DMS153 (cell line): ENCODE data around the gene AKAP13.
A peak's percentile ranks its signal among the peaks of the same experiment; 100 is the strongest.
"Not testable (repeated sequence)": the region's sequence is repeated elsewhere in the genome, so short reads cannot be mapped to it uniquely, and the experiment has no call there.

ENCODE experiments used
- DNase-seq: peaks from one replicate; lab custom pipeline; 2025; lab: John Stamatoyannopoulos, UW

Gene AKAP13

GRCh38 chr15:85535533-85536330 lies 155.3 kb downstream of the AKAP13 start:
- not testable (repeated sequence) for DNase-seq

- DNase-seq: no peak
Observed at GRCh38 chr15:85536341-85536740, 155.9 kb downstream of the AKAP13 start.

DNA sequence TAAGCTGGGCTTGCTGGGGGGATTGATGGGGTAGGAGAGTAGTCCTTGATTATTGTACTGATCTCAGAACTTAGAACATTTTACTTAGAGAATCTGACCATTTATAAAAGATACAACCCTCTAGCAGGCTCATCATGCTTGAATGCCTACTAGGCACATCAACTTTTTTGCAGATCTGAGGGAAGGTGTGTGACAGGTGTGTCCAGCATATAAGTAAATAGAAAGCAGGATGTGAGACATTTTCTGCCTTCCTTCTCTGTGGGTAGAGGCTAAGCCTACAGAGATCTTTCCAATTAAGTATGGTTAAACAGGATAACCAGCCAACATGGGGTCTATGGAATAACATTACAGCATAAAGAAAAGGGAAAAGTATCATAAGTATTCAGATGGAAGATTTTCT lies 159.1 kb downstream of the AKAP13 start:
- DNase-seq: no peak

DNA sequence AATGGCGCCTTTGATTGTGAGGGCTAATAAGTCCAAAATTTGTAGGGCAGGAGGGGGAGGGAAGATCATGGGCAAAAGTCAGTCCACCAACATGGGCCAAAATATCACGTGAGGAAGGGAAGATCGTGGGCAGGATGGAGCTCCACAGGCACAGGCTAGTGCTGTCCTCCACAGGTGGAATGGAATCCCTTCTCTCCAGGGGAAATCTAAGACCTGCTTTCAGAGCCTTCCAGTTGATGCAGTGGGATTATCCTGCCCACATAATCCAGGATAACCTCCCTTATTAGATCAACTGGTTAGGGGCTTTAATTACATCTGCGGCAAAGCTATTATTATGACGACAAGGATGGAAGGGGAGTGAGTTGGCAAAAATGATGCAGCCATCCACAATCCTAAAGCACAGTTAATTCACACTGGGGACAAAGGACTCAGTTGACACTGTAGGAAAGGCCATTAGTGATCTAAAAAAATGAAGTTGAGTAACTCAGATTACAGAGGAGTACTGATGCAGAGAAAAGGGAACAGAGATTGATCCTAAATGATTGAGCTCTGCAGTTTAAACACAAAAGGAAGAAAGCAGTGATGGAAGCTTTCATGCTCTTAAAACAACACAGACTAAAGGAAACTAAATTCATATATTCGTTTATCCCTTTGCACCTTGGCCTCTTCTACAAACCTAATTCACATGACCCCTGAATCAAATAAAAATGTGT lies 159.8 kb downstream of the AKAP13 start:
- no peak for DNase-seq

- no peak for DNase-seq
Observed at GRCh38 chr15:85541744-85542143, 161.3 kb downstream of the AKAP13 start.

- DNase-seq: no peak
Observed at GRCh38 chr15:85542488-85542887, 162.1 kb downstream of the AKAP13 start.

DNA sequence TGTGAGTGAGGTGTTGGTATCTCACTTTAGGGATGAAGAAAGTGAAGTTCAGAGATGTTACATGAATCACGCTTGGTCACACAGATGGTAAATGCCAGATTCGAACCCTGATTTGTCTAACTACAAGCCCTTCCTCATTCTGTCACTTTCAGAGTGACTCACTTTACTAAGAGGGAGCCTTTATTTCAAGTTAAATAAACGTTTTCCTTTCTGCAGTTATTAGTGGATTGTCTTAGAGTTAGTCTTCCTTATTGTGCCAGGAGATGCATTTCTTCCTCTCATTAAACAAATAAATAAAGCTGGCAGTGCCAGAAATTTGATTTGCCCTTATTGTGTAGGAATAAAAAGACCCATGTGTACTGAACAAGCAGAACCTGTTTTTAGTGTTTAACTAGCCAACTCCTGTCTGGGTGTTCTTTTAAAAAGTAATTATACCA lies 162.5 kb downstream of the AKAP13 start:
- DNase-seq: peak; percentile 73

- DNase-seq: peak; percentile 60
Observed at GRCh38 chr15:85543741-85544155, 163.3 kb downstream of the AKAP13 start.

DNA sequence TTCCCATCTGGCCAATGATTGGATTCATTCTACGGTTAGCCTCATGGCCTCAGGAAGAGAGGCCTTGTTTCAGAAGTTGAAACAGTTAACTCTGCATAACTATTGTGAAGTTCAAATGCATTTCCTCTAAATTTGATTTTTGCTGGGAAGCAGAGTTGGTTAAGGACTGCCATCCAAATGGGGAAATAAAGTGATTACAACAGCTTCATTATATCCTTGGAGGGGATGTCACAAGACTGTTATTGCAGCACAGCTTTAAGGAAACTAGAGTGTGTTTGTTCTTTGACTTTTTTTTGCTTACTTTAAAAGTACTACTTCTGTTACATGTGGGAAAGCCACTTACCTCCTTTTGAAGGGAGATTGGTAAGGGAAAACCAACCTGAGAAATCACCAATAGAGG lies 164.8 kb downstream of the AKAP13 start:
- DNase-seq: no peak

DNA sequence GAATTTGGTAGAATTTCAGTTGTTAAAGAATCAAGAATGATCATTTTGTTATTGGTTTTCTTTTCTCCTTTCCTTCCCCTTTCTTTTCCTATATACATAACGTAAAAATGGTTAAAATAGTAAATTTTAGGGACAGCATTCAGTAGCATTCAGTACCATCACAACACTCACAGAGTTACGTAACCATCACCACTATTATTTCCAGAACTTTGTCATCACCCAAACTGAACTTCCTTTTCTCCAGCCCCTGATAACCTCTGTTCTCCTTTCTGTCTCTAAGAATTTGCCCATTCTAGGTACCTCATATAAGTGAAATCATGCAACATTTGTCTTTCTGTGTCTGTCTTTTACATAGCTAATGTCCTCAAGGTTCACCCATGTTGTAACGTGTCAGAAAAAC lies 165.3 kb downstream of the AKAP13 start:
- no peak for DNase-seq

GRCh38 chr15:85547386-85547785 lies 167.0 kb downstream of the AKAP13 start:
- no peak for DNase-seq

DNA sequence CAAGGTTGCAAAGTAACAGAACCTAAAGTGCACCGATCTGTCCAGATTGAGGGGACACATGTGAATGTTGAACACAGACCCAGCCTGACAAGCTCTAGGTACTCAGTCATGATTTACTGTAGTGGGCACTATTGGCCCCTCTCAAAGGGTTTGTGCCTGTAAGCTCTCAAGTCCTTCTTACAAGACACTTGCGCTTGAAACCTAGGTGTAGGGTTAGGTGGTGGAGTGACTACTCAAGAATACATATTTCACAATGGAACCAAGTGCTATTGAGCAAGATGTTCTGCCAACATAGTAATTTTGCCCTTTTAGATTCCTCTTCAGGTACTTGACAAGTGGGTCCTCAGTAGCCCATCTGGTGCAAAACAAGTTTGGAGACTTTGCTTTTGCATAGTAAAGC lies 169.9 kb downstream of the AKAP13 start:
- no peak for DNase-seq

DNA sequence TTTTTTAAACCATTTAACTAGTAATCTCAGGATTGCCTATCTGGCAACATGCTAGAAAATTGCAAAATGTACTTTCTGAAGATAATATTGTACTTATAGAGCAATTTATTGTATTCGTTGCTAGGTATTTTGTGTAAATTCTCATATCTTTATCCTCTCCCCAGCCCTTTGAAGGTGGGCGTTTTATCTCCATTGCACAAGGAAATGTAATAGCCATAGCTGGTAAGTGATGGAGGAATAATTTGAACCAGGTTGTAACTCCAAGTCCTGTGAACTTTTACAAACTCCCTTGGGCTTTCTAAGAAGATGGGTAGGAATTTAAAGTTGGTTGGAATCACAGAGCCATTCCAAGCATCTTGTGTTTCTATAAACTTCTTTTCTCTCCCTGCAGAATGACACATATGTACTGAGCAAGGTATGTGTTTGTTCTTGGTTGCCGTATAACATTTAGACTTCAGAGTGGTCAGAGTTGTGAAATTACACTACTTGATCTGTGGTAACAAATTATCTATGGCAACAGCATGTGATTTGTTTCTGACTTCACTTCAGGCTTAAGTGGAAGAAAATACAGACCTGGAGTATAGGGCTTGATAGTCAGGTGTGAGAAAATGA lies 170.9 kb downstream of the AKAP13 start:
- DNase-seq: no peak

DNA sequence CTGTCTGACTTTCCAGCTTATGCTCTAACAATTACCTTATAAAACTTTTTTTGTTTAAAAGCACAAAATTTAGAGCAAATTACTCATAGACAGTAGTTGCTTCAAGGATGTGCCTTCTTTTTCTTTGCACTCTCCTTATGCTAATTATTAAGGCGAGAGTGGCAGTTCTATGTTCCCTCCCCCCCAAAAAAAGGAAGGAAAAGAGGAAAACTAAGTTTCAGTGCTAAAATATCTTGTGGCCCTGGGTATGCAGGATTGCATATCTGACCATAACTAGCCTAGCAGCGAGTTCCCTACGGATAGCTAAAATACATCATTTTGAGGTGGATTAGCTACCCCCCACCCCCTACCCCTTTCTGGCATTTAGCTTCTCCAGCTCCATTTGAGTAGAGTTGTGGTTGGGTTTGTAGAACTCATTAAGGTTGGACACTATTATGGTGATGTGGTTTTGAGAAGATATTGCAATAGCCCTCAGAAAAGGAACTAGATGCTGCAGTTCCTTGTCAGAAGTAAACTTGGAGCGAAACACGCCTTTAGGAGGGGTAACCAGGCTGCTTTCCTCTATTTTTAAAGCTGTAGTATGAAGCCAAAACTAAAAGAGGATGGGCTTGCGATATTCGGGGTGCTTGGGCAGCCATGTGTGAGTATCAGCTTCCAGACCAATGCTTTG lies 174.6 kb downstream of the AKAP13 start:
- DNase-seq: no peak

GRCh38 chr15:85555875-85556617 lies 175.6 kb downstream of the AKAP13 start:
- no peak for DNase-seq

- DNase-seq: no peak
Observed at GRCh38 chr15:85556618-85556895, 176.2 kb downstream of the AKAP13 start.

GRCh38 chr15:85557385-85557784 lies 177.0 kb downstream of the AKAP13 start:
- no peak for DNase-seq

DNA sequence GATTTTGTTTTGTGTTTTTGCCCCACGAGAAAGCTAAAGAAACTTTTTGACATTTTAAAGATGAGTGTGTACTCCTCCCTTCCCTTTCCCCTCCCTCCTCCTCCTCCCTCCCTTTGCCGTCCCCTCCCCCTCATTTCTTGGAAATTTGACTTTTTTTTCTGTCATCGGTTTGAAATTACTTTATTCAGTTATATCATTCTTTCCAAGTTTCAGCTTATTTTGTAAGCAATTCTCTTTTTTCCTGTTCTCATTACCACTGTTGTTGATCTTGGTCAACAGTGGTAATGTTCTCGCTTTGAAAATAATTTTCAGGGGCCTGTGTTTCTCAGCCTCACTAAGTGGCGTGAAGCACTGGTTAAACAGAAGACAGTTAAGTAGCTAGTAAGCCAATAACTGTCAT lies 178.4 kb downstream of the AKAP13 start:
- DNase-seq: no peak

- no peak for DNase-seq
Observed at GRCh38 chr15:85559530-85559929, 179.1 kb downstream of the AKAP13 start.

GRCh38 chr15:85562824-85563223 lies 182.4 kb downstream of the AKAP13 start:
- no peak for DNase-seq

GRCh38 chr15:85563328-85563727 lies 182.9 kb downstream of the AKAP13 start:
- no peak for DNase-seq

DNA sequence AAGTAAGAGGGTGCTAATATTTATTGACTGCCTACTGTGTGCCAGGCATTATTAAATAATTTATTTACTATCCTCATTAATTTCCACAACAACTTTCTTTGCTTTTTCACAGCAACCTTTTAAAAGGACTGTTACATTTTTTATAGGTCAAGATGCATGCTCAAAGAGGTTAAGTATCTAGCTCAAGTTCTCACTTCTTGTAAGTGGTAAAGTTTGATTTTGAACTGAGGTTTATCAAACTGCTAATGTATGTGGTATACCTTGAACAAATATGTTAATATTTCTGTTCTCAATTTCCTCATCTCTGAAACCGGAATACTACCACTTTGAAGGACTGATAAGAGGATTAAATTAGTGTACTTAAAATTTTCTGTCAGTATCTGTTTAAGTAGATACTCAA lies 183.3 kb downstream of the AKAP13 start:
- DNase-seq: no peak
